ENCODE measurements around the gene EFNA4. TPM values are rescaled to one million over a fixed set of nuclear protein-coding genes. Genes with fewer than 3 reads are reported as not detected.

Gene EFNA4
- polyA plus RNA-seq, 3 donors: 2.3 to 8.0 (median 4.1) TPM

DNA sequence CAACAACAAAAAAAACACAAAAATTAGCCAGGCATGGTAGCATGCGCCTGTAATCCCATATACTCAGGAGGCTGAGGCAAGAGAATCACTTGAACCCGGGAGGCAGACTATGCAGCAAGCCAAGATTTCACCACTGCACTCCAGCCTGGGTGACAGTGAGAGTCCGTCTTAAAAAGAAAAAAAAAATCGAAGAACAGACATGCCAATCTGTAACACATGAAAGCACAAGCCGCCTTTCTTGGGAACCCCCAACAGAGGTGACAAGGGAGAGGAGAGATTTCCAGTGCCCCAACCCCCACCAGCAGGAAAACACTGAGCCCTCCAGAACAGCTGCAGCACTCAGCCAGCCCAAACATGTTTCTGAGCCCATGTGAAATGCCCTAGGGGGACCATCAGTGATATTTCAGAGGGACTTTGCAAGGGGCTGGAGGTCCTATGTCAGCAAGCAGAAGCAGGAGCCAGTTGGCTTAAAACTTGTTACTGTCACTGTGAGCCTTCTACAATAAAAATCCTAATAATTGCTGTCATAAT lies 50.0 kb downstream of the EFNA4 start:
- Histone ChIP-seq H3K27ac (ENCODE audit: low read depth in 1 of 2, low read length in 2 of 2) (no peak overlapping the region), H2AFZ (ENCODE audit: insufficient read depth, low read depth, low read length, poor library complexity, severe bottlenecking) (no peak overlapping the region), H3K4me3 (replicated peaks in 1 of 3; ENCODE audit: low read depth in 2 of 3, low read length in 3 of 3) (no peak overlapping the region), H3K9me3 (replicated peaks in 1 of 2; ENCODE audit: control insufficient read depth in 1 of 2, insufficient read depth in 1 of 2, low read length in 2 of 2) (no peaks in the 10 kb centered on the region), H3K9ac (ENCODE audit: insufficient read depth, low read length, poor library complexity, severe bottlenecking) (no peak overlapping the region), H3K4me2 (replicated peaks; ENCODE audit: extremely low read depth, low read length, poor library complexity, severe bottlenecking) (no peak overlapping the region), H3K36me3 (replicated peaks in 1 of 2; ENCODE audit: control insufficient read depth in 1 of 2, insufficient read depth in 2 of 2, low read length in 2 of 2) (no peaks in the 10 kb centered on the region), H4K20me1 (ENCODE audit: insufficient read depth, low read length) (no peaks in the 10 kb centered on the region), H3K4me1 (ENCODE audit: control insufficient read depth in 1 of 2, insufficient read depth in 2 of 2, low read length in 2 of 2) (peaks cover 0 to 1% of the 10 kb centered on the region in 2 donors), H3K27me3 (ENCODE audit: control insufficient read depth in 2 of 2, insufficient read depth in 2 of 2, low read length in 2 of 2) (no peaks in the 10 kb centered on the region), H3K79me2 (ENCODE audit: insufficient read depth, low read length) (no peaks in the 10 kb centered on the region)
- Mint-ChIP-seq H3K27ac (no peak overlapping the region), H3K4me1 (peaks cover 2% of the 10 kb centered on the region), H3K36me3 (no peaks in the 10 kb centered on the region), H3K27me3 (ENCODE audit: low read depth in 3 of 3) (peaks cover 0 to 12% (median 4%) of the 10 kb centered on the region in 3 donors), H3K4me3 (no peak overlapping the region), H3K9me3 (peaks cover 0 to 3% (median 0%) of the 10 kb centered on the region in 7 donors)
- intact Hi-C loops (cut with micrococcal nuclease): no loop called here
- TF ChIP-seq, protein P1, sequence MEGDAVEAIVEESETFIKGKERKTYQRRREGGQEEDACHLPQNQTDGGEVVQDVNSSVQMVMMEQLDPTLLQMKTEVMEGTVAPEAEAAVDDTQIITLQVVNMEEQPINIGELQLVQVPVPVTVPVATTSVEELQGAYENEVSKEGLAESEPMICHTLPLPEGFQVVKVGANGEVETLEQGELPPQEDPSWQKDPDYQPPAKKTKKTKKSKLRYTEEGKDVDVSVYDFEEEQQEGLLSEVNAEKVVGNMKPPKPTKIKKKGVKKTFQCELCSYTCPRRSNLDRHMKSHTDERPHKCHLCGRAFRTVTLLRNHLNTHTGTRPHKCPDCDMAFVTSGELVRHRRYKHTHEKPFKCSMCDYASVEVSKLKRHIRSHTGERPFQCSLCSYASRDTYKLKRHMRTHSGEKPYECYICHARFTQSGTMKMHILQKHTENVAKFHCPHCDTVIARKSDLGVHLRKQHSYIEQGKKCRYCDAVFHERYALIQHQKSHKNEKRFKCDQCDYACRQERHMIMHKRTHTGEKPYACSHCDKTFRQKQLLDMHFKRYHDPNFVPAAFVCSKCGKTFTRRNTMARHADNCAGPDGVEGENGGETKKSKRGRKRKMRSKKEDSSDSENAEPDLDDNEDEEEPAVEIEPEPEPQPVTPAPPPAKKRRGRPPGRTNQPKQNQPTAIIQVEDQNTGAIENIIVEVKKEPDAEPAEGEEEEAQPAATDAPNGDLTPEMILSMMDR (IDR thresholded peaks at IDR 0.05): no peak
- DNase-seq: no peak
- WGBS (ENCODE audit: insufficient coverage): 100% methylated on average over 1 of the region's 5 CpGs

GRCh38 chr1:155116113-155116764 lies 52.7 kb downstream of the EFNA4 start:
- no peaks in the 10 kb centered on the region for H3K9me3 ChIP-seq (replicated peaks in 1 of 2; ENCODE audit: control insufficient read depth in 1 of 2, insufficient read depth in 1 of 2, low read length in 2 of 2)
- no peak overlapping the region for H2AFZ ChIP-seq (ENCODE audit: insufficient read depth, low read depth, low read length, poor library complexity, severe bottlenecking)
- peaks cover 0 to 3% (median 0%) of the 10 kb centered on the region in 7 donors for H3K9me3 Mint-ChIP-seq
- H3K27ac Mint-ChIP-seq: no peak overlapping the region
- no peak overlapping the region for H3K9ac ChIP-seq (ENCODE audit: insufficient read depth, low read length, poor library complexity, severe bottlenecking)
- TF ChIP-seq, protein P1 (IDR thresholded peaks at IDR 0.05): no peak
- peaks cover 2 to 25% (median 7%) of the 10 kb centered on the region in 3 donors for H3K27me3 Mint-ChIP-seq (ENCODE audit: low read depth in 3 of 3)
- peaks cover 0 to 5% of the 10 kb centered on the region in 2 donors for H3K27me3 ChIP-seq (ENCODE audit: control insufficient read depth in 2 of 2, insufficient read depth in 2 of 2, low read length in 2 of 2)
- H3K4me1 Mint-ChIP-seq: no peaks in the 10 kb centered on the region
- no peaks in the 10 kb centered on the region for H3K36me3 Mint-ChIP-seq
- H4K20me1 ChIP-seq (ENCODE audit: insufficient read depth, low read length): no peaks in the 10 kb centered on the region
- no peaks in the 10 kb centered on the region for H3K4me1 ChIP-seq (ENCODE audit: control insufficient read depth in 1 of 2, insufficient read depth in 2 of 2, low read length in 2 of 2)
- H3K4me2 ChIP-seq (replicated peaks; ENCODE audit: extremely low read depth, low read length, poor library complexity, severe bottlenecking): no peak overlapping the region
- no peak overlapping the region for H3K27ac ChIP-seq (ENCODE audit: low read depth in 1 of 2, low read length in 2 of 2)
- WGBS (ENCODE audit: insufficient coverage): 0% methylated on average over 1 of the region's 5 CpGs
- intact Hi-C loops (cut with micrococcal nuclease): no loop called here
- no peak overlapping the region for H3K4me3 ChIP-seq (replicated peaks in 1 of 3; ENCODE audit: low read depth in 2 of 3, low read length in 3 of 3)
- no peak for DNase-seq
- H3K36me3 ChIP-seq (replicated peaks in 1 of 2; ENCODE audit: control insufficient read depth in 1 of 2, insufficient read depth in 2 of 2, low read length in 2 of 2): no peaks in the 10 kb centered on the region
- no peaks in the 10 kb centered on the region for H3K79me2 ChIP-seq (ENCODE audit: insufficient read depth, low read length)
- no peak overlapping the region for H3K4me3 Mint-ChIP-seq

Data from CD14-positive monocyte (primary cell).